H1 (cell line): Measurements from ENCODE around the gene TMEM272. TPM values are rescaled to one million over a fixed set of nuclear protein-coding genes. Genes with fewer than 3 reads are reported as not detected.

ENCODE experiments used
- CTCF ChIA-PET: fragments of 300-600 bp; sonication (Branson Sonifier 250); formaldehyde crosslinking; loops from one replicate; lab custom pipeline; 2021; ENCODE audit not compliant: partially characterized antibody; lab: Charles Lee
- POLR2A ChIA-PET: fragments of 300-600 bp; sonication (Branson Sonifier 250); formaldehyde crosslinking; loops from one replicate; lab custom pipeline; 2021; ENCODE audit warnings: inconsistent platforms; ENCODE audit not compliant: partially characterized antibody; lab: Charles Lee
- DNase-seq, 2 experiments: peaks; one replicate each; pipeline versions ENCODE4 v3.0.0 to v3.0.0-alpha.2; 2010 to 2022; ENCODE audit warnings: low spot score in 2 of 2, low read depth in 1 of 2, mixed read lengths in 1 of 2
- FAIRE-seq: peaks from 2 replicates; lab custom pipeline; 2011; peaks lifted over from hg19 to GRCh38; lab: Jason Lieb, UNC
- H2AFZ ChIP-seq: 2 replicates; pipeline ENCODE4 v1.8.1; 2012; ENCODE audit warnings: low read length, inconsistent platforms
- H2AK5ac ChIP-seq: 2 replicates; pipeline ENCODE4 v1.6.1; 2013; ENCODE audit warnings: low read depth, low read length
- H2BK120ac ChIP-seq: replicated peaks from 2 replicates; pipeline ENCODE3; 2013; ENCODE audit warnings: low read depth, low read length, inconsistent platforms
- H2BK12ac ChIP-seq: 2 replicates; pipeline ENCODE4 v1.6.1; 2013; ENCODE audit warnings: low read depth, low read length
- H2BK15ac ChIP-seq: 2 replicates; pipeline ENCODE4 v1.6.1; 2013; ENCODE audit warnings: low read length
- H2BK20ac ChIP-seq: 2 replicates; pipeline ENCODE4 v1.6.1; 2013; ENCODE audit warnings: low read length
- H2BK5ac ChIP-seq: 2 replicates; pipeline ENCODE4 v1.6.1; 2013; ENCODE audit warnings: low read depth, low read length
- H3K14ac ChIP-seq: 2 replicates; pipeline ENCODE4 v1.6.1; 2013; ENCODE audit warnings: inconsistent platforms; ENCODE audit not compliant: insufficient read length
- H3K18ac ChIP-seq: 2 replicates; pipeline ENCODE4 v1.6.1; 2013; ENCODE audit warnings: low read length; ENCODE audit errors: extremely low read depth
- H3K23ac ChIP-seq: 2 replicates; pipeline ENCODE4 v1.6.1; 2013; ENCODE audit warnings: inconsistent platforms; ENCODE audit not compliant: insufficient read length
- H3K23me2 ChIP-seq: 2 replicates; pipeline ENCODE4 v1.6.1; 2013; ENCODE audit warnings: low read depth, low read length
- H3K27ac ChIP-seq: 2 replicates; pipeline ENCODE4 v1.6.1; 2011; ENCODE audit warnings: low read depth, low read length, inconsistent platforms
- H3K27me3 ChIP-seq, 4 experiments: replicated peaks in 1 of 4; 1 replicate in 1 of 4; 2 replicates in 3 of 4; pipeline versions ENCODE4 v1.6.1 to v1.8.1; 2011 to 2013; ENCODE audit warnings: low read length in 3 of 4, mild to moderate bottlenecking in 3 of 4, inconsistent platforms in 2 of 4, mixed read lengths in 2 of 4, moderate library complexity in 1 of 4; ENCODE audit not compliant: control insufficient read depth in 3 of 4, insufficient read depth in 3 of 4; ENCODE audit errors: extremely low read depth in 1 of 4
- H3K36me3 ChIP-seq, 4 experiments: 2 replicates each; pipeline versions ENCODE4 v1.6.1 to v1.8.1; 2011 to 2013; ENCODE audit warnings: mild to moderate bottlenecking in 4 of 4, low read length in 3 of 4, moderate library complexity in 2 of 4, control low read depth in 1 of 4, inconsistent platforms in 1 of 4; ENCODE audit not compliant: insufficient read depth in 4 of 4, control insufficient read depth in 2 of 4
- H3K4ac ChIP-seq: replicated peaks from 2 replicates; pipeline ENCODE3; 2013; ENCODE audit warnings: low read length, low read depth, mixed read lengths, inconsistent platforms; ENCODE audit not compliant: insufficient read length
- H3K4me1 ChIP-seq, 4 experiments: replicated peaks in 1 of 4; 1 replicate in 1 of 4; 2 replicates in 3 of 4; pipeline versions ENCODE4 v1.6.1 to v1.8.1; 2011 to 2013; ENCODE audit warnings: low read length in 3 of 4, inconsistent platforms in 2 of 4, mixed read lengths in 1 of 4; ENCODE audit not compliant: insufficient read depth in 4 of 4, control insufficient read depth in 3 of 4
- H3K4me2 ChIP-seq, 2 experiments: 2 replicates each; pipeline versions ENCODE4 v1.6.1 to v1.8.1; 2011 to 2013; ENCODE audit warnings: low read depth in 2 of 2, low read length in 2 of 2, control low read depth in 1 of 2, inconsistent platforms in 1 of 2, mild to moderate bottlenecking in 1 of 2; ENCODE audit not compliant: insufficient read depth in 1 of 2
- H3K4me3 ChIP-seq, 4 experiments: fragments of 200-600, 300-600 bp in 1 of 4; sonication (generic), shearing (Covaris generic), sonication (Bioruptor Twin) in 1 of 4; 2 replicates each; pipeline versions ENCODE4 v1.5.1 to v1.8.1; 2011 to 2016; ENCODE audit warnings: low read length in 4 of 4, low read depth in 3 of 4, control low read depth in 2 of 4, inconsistent platforms in 2 of 4, mild to moderate bottlenecking in 2 of 4, mixed read lengths in 1 of 4, moderate library complexity in 1 of 4; ENCODE audit not compliant: insufficient read depth in 2 of 4; ENCODE audit errors: extremely low read depth in 1 of 4
- H3K56ac ChIP-seq: replicated peaks from 2 replicates; pipeline ENCODE3; 2013; ENCODE audit warnings: low read depth, mild to moderate bottlenecking, mixed read lengths, low read length, inconsistent platforms; ENCODE audit not compliant: insufficient read length
- H3K79me1 ChIP-seq: 2 replicates; pipeline ENCODE4 v1.6.1; 2013; ENCODE audit warnings: low read depth, low read length, control low read depth
- H3K79me2 ChIP-seq, 2 experiments: 2 replicates each; pipeline versions ENCODE4 v1.6.1 to v1.8.1; 2012 to 2013; ENCODE audit warnings: low read length in 2 of 2, mild to moderate bottlenecking in 2 of 2, inconsistent platforms in 1 of 2; ENCODE audit not compliant: insufficient read depth in 2 of 2, control insufficient read depth in 1 of 2
- H3K9ac ChIP-seq, 4 experiments: replicated peaks in 1 of 4; 1 replicate in 1 of 4; 2 replicates in 3 of 4; pipeline versions ENCODE4 v1.6.1 to v1.8.1; 2011 to 2013; ENCODE audit warnings: low read depth in 3 of 4, low read length in 3 of 4, control low read depth in 2 of 4, mild to moderate bottlenecking in 2 of 4, moderate library complexity in 2 of 4, inconsistent platforms in 1 of 4; ENCODE audit errors: extremely low read depth in 1 of 4
- H3K9me3 ChIP-seq, 2 experiments: 2 replicates each; pipeline versions ENCODE4 v1.6.1 to v1.8.1; 2012 to 2013; ENCODE audit warnings: mild to moderate bottlenecking in 2 of 2, moderate library complexity in 2 of 2, control low read depth in 1 of 2, inconsistent platforms in 1 of 2, low read depth in 1 of 2, low read length in 1 of 2, mixed read lengths in 1 of 2; ENCODE audit not compliant: insufficient read depth in 2 of 2
- H4K20me1 ChIP-seq, 2 experiments: replicated peaks in 1 of 2; 2 replicates each; pipeline versions ENCODE3 to v1.8.1; 2011 to 2013; ENCODE audit warnings: inconsistent platforms in 2 of 2, low read length in 2 of 2, mild to moderate bottlenecking in 1 of 2; ENCODE audit not compliant: insufficient read depth in 2 of 2, control insufficient read depth in 1 of 2
- H4K5ac ChIP-seq: 2 replicates; pipeline ENCODE4 v1.6.1; 2013; ENCODE audit warnings: low read length, low read depth, mixed read lengths, inconsistent platforms; ENCODE audit not compliant: insufficient read length
- H4K8ac ChIP-seq: 2 replicates; pipeline ENCODE4 v1.8.0; 2013; ENCODE audit warnings: mild to moderate bottlenecking, moderate library complexity, low read length, inconsistent platforms; ENCODE audit not compliant: insufficient read depth; ENCODE audit errors: extremely low read depth
- H4K91ac ChIP-seq: replicated peaks from 2 replicates; pipeline ENCODE3; 2013; ENCODE audit warnings: low read length, mixed read lengths, inconsistent platforms; ENCODE audit not compliant: insufficient read length
- BCL11A ChIP-seq, 2 experiments: IDR thresholded peaks; one replicate each; pipeline ENCODE4 v1.6.1; 2011; ENCODE audit warnings: low read depth in 2 of 2, low read length in 2 of 2, mild to moderate bottlenecking in 2 of 2
- E2F6 ChIP-seq: IDR thresholded peaks from 2 replicates; pipeline ENCODE4 v1.6.1; 2012; ENCODE audit warnings: inconsistent platforms
- RAD21 ChIP-seq, 2 experiments: IDR thresholded peaks in 1 of 2; conservative IDR thresholded peaks in 1 of 2; 2 replicates each; pipeline ENCODE4 v1.6.1; 2011; ENCODE audit warnings: low read depth in 2 of 2, low read length in 2 of 2, improper control_type of control experiment in 1 of 2, inconsistent platforms in 1 of 2, mild to moderate bottlenecking in 1 of 2, moderate library complexity in 1 of 2
- SP1 ChIP-seq: IDR thresholded peaks from 2 replicates; pipeline ENCODE4 v1.6.1; 2011; ENCODE audit warnings: low read depth, low read length
- WGBS, 2 experiments: shearing (Covaris generic) in 1 of 2; methylation state at CpG; one replicate each; pipeline versions ENCODE4 v1.1.6 to v1.1.7; 2013 to 2015; ENCODE audit warnings: low lambda C conversion rate in 2 of 2, mixed read lengths in 2 of 2, inconsistent platforms in 1 of 2, low coverage in 1 of 2, missing lambda C conversion rate in 1 of 2; ENCODE audit not compliant: insufficient replicate concordance in 2 of 2, insufficient coverage in 1 of 2, insufficient read length in 1 of 2; ENCODE audit errors: extremely low coverage in 1 of 2, missing lambda C conversion rate in 1 of 2; 5-methylcytosine and 5-hydroxymethylcytosine counted together
- polyA plus RNA-seq, 7 experiments: library from polyadenylated mRNA; depleted of rRNA in 3 of 7; stranded (reverse) in 5 of 7; unstranded in 2 of 7; fragments of >200 nt in 5 of 7; fragments of 200-250 nt in 2 of 7; gene quantifications; 1 replicate in 5 of 7; 2 replicates in 1 of 7; 4 replicates in 1 of 7; pipeline versions ENCODE4 v1.2.1 to v1.2.3, GENCODE V29; 2011 to 2013; ENCODE audit warnings: missing spikeins in 2 of 7, mixed read lengths in 2 of 7
- total RNA-seq: library from RNA; stranded (reverse); fragmentation: NEBNext Ultra II Directional; extraction: Animal tissue kit (Norgen Biotek cat#: 25700); gene quantifications from 2 replicates; pipeline ENCODE4 v1.2.1, GENCODE V29; 2021

TMEM272 gene
- total and polyA plus RNA-seq, 2 of the 8 experiments (the other 6 are each of a cell fraction or from before 2014, with no cell fraction given) = 0.05 TPM; not detected in 1

GRCh38 chr13:51771418-51772104 is 73.4 kb downstream of the TMEM272 start:
- Histone ChIP-seq H2BK20ac (no peak overlapping the region), H3K36me3 (no peaks in the 10 kb centered on the region), H4K8ac (no peak overlapping the region), H3K79me1 (no peaks in the 10 kb centered on the region), H4K5ac (no peak overlapping the region), H2BK15ac (no peak overlapping the region), H4K91ac (no peak overlapping the region), H2AK5ac (no peak overlapping the region), H3K14ac (no peak overlapping the region), H3K79me2 (no peaks in the 10 kb centered on the region), H3K27me3 (no peaks in the 10 kb centered on the region), H3K4me3 (no peak overlapping the region), H3K18ac (no peak overlapping the region), H3K23me2 (no peaks in the 10 kb centered on the region), H2BK12ac (no peak overlapping the region), H2BK120ac (no peak overlapping the region), H4K20me1 (peaks cover 0 to 3% of the 10 kb centered on the region in 2 experiments), H3K4ac (no peak overlapping the region), H3K4me2 (no peak overlapping the region), H3K4me1 (peaks cover 7 to 12% (median 9%) of the 10 kb centered on the region in 4 experiments), H3K56ac (no peak overlapping the region), H2AFZ (no peak overlapping the region), H3K23ac (no peak overlapping the region), H3K27ac (no peak overlapping the region), H3K9ac (no peak overlapping the region; a peak in 1 of 7 replicates), H2BK5ac (no peak overlapping the region), H3K9me3 (no peaks in the 10 kb centered on the region)
- DNase-seq (no peak), FAIRE-seq (no peak)
- WGBS, 2 experiments = 88% methylated on average over 17 of the region's 17 CpGs; no CpG with 5 or more reads in 1 of the 2 experiments
- POLR2A ChIA-PET = interaction anchor here (0.6 to 3.0 kb wide), 9 partner anchors 10 to 332 kb away, joined by 3 to 20 read pairs (median 4); partner anchors contain the start of gene INTS6
- TF ChIP-seq SP1 = no peak
- no peak for TF ChIP-seq E2F6
- TF ChIP-seq RAD21 (IDR thresholded peaks at IDR 0.05 in 1 of 2, conservative IDR thresholded peaks at IDR 0.05 in 1 of 2; ENCODE audit: low read depth in 2 of 2, low read length in 2 of 2) = peak in 1 of 2 experiments; percentile 9; a peak in 1 of 4 replicates
- TF ChIP-seq BCL11A (IDR thresholded peaks at IDR 0.05; ENCODE audit: low read depth in 2 of 2, low read length in 2 of 2) = no peak
- CTCF ChIA-PET = interaction anchor here (0.8 to 2.8 kb wide), 8 partner anchors 9 to 327 kb away, joined by 3 to 12 read pairs (median 4); no protein-coding TSS in a partner anchor
